Right lobe of liver (tissue), 6 donors: ENCODE measurements around the gene DOCK10. TPM values are rescaled to one million over a fixed set of nuclear protein-coding genes. Genes with fewer than 3 reads are reported as not detected.

Experiments used
- ATAC-seq, 4 donors: fragments of 200-7000 bp; cut with Tn5 transposase; one replicate each; pipeline ENCODE4 v1.9.1; 2020; ENCODE audit warnings: mild to moderate bottlenecking in 4 of 4, moderate library complexity in 4 of 4
- DNase-seq, 3 donors: peaks; one replicate each; pipeline ENCODE4 v3.0.0-alpha.2; 2020
- H3K27ac ChIP-seq, 3 donors: fragments of 200-600 bp; one replicate each; pipeline ENCODE4 v1.8.0; 2022
- H3K27me3 ChIP-seq, 2 donors: fragments of 200-600 bp; one replicate each; pipeline ENCODE4 v1.8.0; 2022
- H3K36me3 ChIP-seq, 4 donors: fragments of 200-600 bp; sonication (generic) in 1 of 4; one replicate each; pipeline versions ENCODE4 v1.5.1 to v1.8.0; 2017 to 2022; ENCODE audit warnings: control low read depth in 1 of 4
- H3K4me1 ChIP-seq, 4 donors: fragments of 200-600 bp; sonication (generic) in 1 of 4; one replicate each; pipeline versions ENCODE4 v1.5.1 to v1.8.0; 2017 to 2022; ENCODE audit warnings: control low read depth in 1 of 4
- H3K4me3 ChIP-seq, 3 donors: fragments of 200-600 bp; one replicate each; pipeline ENCODE4 v1.8.0; 2022
- H3K9me3 ChIP-seq, 4 donors: fragments of 200-600 bp; sonication (generic) in 1 of 4; one replicate each; pipeline versions ENCODE4 v1.5.1 to v1.8.0; 2017 to 2022; ENCODE audit warnings: control low read depth in 1 of 4
- POLR2A ChIP-seq: fragments of 450-650 bp; IDR thresholded peaks from one replicate; pipeline ENCODE4 v1.6.1; 2017; ENCODE audit warnings: antibody characterized with exemption, mild to moderate bottlenecking
- WGBS: methylation state at CpG from one replicate; pipeline ENCODE4 v1.1.6; 2018; ENCODE audit warnings: low coverage, low lambda C conversion rate; ENCODE audit not compliant: insufficient coverage; ENCODE audit errors: missing lambda C conversion rate; 5-methylcytosine and 5-hydroxymethylcytosine counted together
- intact Hi-C, 2 donors: fragments of 100-400 bp; cut with DNase I; formaldehyde crosslinking; loops; one replicate each; pipeline versions ENCODE4 v1.11.2 to v1.14.1; 2022
- total RNA-seq, 6 experiments: library from RNA; depleted of rRNA in 2 of 6; stranded (reverse); fragments of >200 nt in 2 of 6; fragmentation: NEBNext Ultra II Directional in 3 of 6; extraction: Animal tissue kit (Norgen Biotek cat#: 25700) in 3 of 6; gene quantifications; one replicate each; pipeline versions ENCODE4 v1.1.0 to v1.2.4, GENCODE V29; 2016 to 2023
- TF ChIP-seq, protein P1 (sequence below), 4 donors: fragments of 200-600 bp in 3 of 4; fragments of 450-650 bp in 1 of 4; IDR thresholded peaks; one replicate each; pipeline versions ENCODE4 v1.5.1 to v1.8.0; 2016 to 2022; ENCODE audit warnings: antibody characterized with exemption in 4 of 4, mild to moderate bottlenecking in 2 of 4
- donor health status: DM: no; HTN: yes; CAD: no.
- donor health status: DM: no; HTN: no; CAD: no.
- donor health status: DM: no; HTN: no; CAD: no.
- donor health status: DM: no; HTN: yes; CAD: no.
- donor health status: DM: no; HTN: yes; CAD: no.

DOCK10 gene
- total RNA-seq, 6 experiments from 2014 or later: 5.1 to 10.2 (median 7.1) TPM

DNA sequence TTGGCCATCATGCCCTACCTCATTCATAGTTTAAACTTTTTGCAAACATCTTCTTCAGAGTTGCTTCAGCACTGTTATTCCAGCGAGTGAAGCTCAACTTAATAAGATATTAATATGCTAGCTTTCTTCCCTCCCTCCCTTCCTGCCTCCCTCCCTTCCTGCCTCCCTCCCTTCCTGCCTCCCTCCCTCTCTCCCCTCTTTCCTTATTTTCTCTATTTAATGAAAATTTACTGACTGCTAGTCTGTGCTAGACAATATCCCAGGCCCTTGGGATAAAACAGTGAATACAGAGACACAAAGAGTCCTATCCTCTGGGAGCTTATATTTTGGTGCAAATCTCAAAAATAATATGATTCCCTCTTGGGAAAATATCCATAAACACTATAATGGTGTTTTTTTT, 42.9 kb downstream of the DOCK10 start:
- TF ChIP-seq, protein P1, sequence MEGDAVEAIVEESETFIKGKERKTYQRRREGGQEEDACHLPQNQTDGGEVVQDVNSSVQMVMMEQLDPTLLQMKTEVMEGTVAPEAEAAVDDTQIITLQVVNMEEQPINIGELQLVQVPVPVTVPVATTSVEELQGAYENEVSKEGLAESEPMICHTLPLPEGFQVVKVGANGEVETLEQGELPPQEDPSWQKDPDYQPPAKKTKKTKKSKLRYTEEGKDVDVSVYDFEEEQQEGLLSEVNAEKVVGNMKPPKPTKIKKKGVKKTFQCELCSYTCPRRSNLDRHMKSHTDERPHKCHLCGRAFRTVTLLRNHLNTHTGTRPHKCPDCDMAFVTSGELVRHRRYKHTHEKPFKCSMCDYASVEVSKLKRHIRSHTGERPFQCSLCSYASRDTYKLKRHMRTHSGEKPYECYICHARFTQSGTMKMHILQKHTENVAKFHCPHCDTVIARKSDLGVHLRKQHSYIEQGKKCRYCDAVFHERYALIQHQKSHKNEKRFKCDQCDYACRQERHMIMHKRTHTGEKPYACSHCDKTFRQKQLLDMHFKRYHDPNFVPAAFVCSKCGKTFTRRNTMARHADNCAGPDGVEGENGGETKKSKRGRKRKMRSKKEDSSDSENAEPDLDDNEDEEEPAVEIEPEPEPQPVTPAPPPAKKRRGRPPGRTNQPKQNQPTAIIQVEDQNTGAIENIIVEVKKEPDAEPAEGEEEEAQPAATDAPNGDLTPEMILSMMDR (IDR thresholded peaks at IDR 0.05): no peak
- no peak for TF ChIP-seq POLR2A
- ATAC-seq: no peak
- no peaks in the 10 kb centered on the region for H3K36me3 ChIP-seq
- H3K9me3 ChIP-seq: no peaks in the 10 kb centered on the region
- intact Hi-C loops: no loop called here
- H3K27ac ChIP-seq: no peak overlapping the region
- no peak overlapping the region for H3K4me3 ChIP-seq
- DNase-seq: no peak
- 50% methylated on average over 1 of the region's 1 CpG for WGBS
- H3K27me3 ChIP-seq: no peaks in the 10 kb centered on the region
- H3K4me1 ChIP-seq: no peaks in the 10 kb centered on the region

DNA sequence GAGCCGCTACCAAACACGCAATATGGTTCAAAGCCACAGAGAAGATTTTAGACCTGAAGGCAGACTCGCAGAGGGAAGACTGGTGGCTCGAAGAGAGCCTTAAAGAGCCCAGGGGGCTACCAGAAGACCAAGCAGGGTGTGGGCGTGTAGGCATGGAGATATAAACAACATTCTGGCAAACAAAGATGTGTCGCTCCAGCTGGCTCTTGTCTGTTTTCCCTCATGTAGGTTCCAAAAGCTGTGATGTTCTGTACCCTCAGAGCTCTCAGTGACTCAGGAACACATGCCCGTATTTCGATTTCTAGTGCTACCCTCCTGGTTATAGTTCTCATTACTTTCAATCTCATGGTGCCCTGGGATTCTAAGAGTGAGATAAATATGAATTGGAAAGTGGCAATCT, 44.5 kb downstream of the DOCK10 start:
- ATAC-seq: no peak
- Histone ChIP-seq H3K9me3 (no peaks in the 10 kb centered on the region), H3K36me3 (no peaks in the 10 kb centered on the region), H3K4me1 (no peaks in the 10 kb centered on the region), H3K4me3 (no peak overlapping the region), H3K27me3 (no peaks in the 10 kb centered on the region), H3K27ac (no peak overlapping the region)
- DNase-seq: no peak
- intact Hi-C loops: no loop called here
- TF ChIP-seq, protein P1 (IDR thresholded peaks at IDR 0.05): no peak
- no peak for TF ChIP-seq POLR2A
- WGBS: 78% methylated on average over 8 of the region's 8 CpGs

DNA sequence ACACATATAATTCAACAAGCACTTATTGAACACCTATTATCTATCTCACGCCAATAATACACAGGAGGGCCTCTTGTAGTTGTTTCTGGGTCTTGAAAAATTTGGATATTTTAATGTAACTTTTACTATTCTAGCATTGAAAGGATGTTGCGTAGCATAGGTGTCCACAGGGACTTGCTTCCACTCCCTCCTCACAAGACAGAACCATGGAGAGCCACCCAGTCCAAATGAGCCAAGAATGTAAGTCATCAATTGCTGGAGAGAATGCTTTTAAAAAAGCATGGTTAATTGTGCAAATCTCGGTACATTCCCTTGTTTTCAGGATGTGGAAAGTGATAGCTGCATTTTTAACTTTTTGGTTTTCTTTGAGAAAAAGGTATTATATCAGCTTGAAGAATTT, 46.8 kb downstream of the DOCK10 start:
- Histone ChIP-seq H3K9me3 (no peaks in the 10 kb centered on the region), H3K4me3 (no peak overlapping the region), H3K4me1 (no peaks in the 10 kb centered on the region), H3K27me3 (no peaks in the 10 kb centered on the region), H3K27ac (no peak overlapping the region), H3K36me3 (no peaks in the 10 kb centered on the region)
- WGBS: 79% methylated on average over 3 of the region's 3 CpGs
- ATAC-seq (no peak), DNase-seq (no peak)
- TF ChIP-seq, protein P1 (IDR thresholded peaks at IDR 0.05): no peak
- TF ChIP-seq POLR2A: no peak
- intact Hi-C loops: no loop called here

DNA sequence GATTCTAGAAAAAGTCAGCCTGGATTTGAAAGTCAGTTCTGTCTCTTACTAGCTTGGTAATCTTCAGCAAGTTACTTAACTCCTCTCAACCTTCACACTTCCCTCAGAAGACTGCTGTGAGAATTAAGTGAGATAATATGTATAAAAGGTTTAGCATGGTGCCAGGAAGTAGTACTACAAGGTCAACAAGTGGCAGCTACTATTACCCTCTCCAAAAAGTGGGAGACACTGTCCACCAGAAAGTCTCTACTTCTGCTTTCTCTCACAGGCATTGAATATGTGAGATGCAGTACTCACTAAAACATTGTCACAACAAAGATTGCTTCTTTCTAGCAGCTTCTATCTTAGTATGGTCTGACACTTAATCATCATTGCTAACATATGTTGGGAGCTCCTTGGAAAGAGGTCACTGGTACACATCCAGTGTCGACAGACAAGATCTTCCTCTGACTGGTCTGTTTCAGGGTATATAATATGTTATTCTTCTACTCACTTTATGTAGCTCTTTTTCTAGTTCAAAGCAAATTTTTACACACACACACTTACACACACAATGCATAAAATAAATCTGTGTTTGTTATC, 47.9 kb downstream of the DOCK10 start:
- Histone ChIP-seq H3K36me3 (no peaks in the 10 kb centered on the region), H3K9me3 (no peaks in the 10 kb centered on the region), H3K27me3 (no peaks in the 10 kb centered on the region), H3K4me3 (no peak overlapping the region), H3K27ac (no peak overlapping the region), H3K4me1 (no peaks in the 10 kb centered on the region)
- TF ChIP-seq, protein P1 (IDR thresholded peaks at IDR 0.05): no peak
- no peak for TF ChIP-seq POLR2A
- intact Hi-C loops: no loop called here
- DNase-seq (no peak), ATAC-seq (no peak)
- WGBS: 87% methylated on average over 1 of the region's 1 CpG

DNA sequence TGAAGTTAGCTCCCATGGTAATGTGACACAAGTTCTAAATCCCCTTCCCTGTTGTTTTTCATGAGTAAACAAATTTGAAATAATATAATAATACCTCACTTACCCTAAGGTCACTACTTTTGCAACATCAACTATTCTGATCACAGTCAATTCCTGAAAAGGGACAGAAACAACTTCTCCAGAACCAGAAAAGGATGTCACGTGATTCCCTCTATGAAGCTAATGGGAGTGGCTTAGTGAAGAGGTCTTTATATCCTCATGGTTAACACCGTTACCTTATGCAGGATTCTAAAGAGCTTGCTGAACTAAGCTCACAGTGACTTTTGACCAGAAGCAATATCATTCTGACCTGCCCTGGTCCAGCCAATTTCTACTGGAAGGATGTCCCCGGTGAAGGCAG, 51.6 kb downstream of the DOCK10 start:
- WGBS: 60% methylated on average over 3 of the region's 3 CpGs
- TF ChIP-seq POLR2A: no peak
- TF ChIP-seq, protein P1 (IDR thresholded peaks at IDR 0.05): no peak
- no peaks in the 10 kb centered on the region for H3K4me1 ChIP-seq
- no peaks in the 10 kb centered on the region for H3K36me3 ChIP-seq
- no peak overlapping the region for H3K27ac ChIP-seq
- intact Hi-C loops: no loop called here
- H3K4me3 ChIP-seq: no peak overlapping the region
- DNase-seq (no peak), ATAC-seq (no peak)
- H3K9me3 ChIP-seq: no peaks in the 10 kb centered on the region
- no peaks in the 10 kb centered on the region for H3K27me3 ChIP-seq
